SK-N-SH (cell line): Measurements from ENCODE around the gene PSME4. TPM values are rescaled to one million over a fixed set of nuclear protein-coding genes. Genes with fewer than 3 reads are reported as not detected.

ENCODE experiments used
- CTCF ChIA-PET: fragments of 300-600, 350-600 bp; formaldehyde crosslinking; extraction: SDS; loops from one replicate; lab custom pipeline; 2021; lab: Yijun Ruan, JAX
- POLR2A ChIA-PET: fragments of 350-600 bp; sonication (Branson Sonifier 250); formaldehyde crosslinking; extraction: SDS; loops from one replicate; lab custom pipeline; 2020; ENCODE audit warnings: antibody characterized with exemption, inconsistent platforms; lab: Yijun Ruan, JAX
- DNase-seq: peaks from one replicate; pipeline ENCODE4 v3.0.0; 2012
- H2AFZ ChIP-seq: fragments of 200-600 bp; sonication (generic); 2 replicates; pipeline ENCODE4 v1.8.1; 2016; ENCODE audit warnings: antibody characterized with exemption, mild to moderate bottlenecking, low read depth
- H3F3A ChIP-seq: fragments of 200-600 bp; sonication (generic); replicated peaks from 2 replicates; pipeline ENCODE3; 2016; ENCODE audit warnings: antibody characterized with exemption, mild to moderate bottlenecking; ENCODE audit not compliant: insufficient read depth
- H3K27ac ChIP-seq, 2 experiments: fragments of 200-500 bp in 1 of 2; fragments of 200-600 bp in 1 of 2; sonication (Bioruptor generic) in 1 of 2; sonication (generic), shearing (Covaris generic) in 1 of 2; 2 replicates each; pipeline versions ENCODE4 v1.5.1 to v1.6.1; 2014 to 2016; ENCODE audit warnings: low read depth in 2 of 2, inconsistent platforms in 1 of 2, low read length in 1 of 2, mild to moderate bottlenecking in 1 of 2, mixed read lengths in 1 of 2
- H3K27me3 ChIP-seq: fragments of 200-600 bp; sonication (generic), shearing (Covaris generic); 2 replicates; pipeline ENCODE4 v1.6.1; 2016; ENCODE audit warnings: mixed run types; ENCODE audit not compliant: insufficient read depth
- H3K36me3 ChIP-seq, 2 experiments: fragments of 200-500 bp in 1 of 2; fragments of 200-600 bp in 1 of 2; sonication (Bioruptor generic) in 1 of 2; sonication (generic) in 1 of 2; replicated peaks in 1 of 2; 2 replicates each; pipeline versions ENCODE3 to v1.5.1; 2014 to 2016; ENCODE audit warnings: low read length in 1 of 2, mild to moderate bottlenecking in 1 of 2; ENCODE audit not compliant: insufficient read depth in 2 of 2, control insufficient read depth in 1 of 2
- H3K4me1 ChIP-seq, 2 experiments: fragments of 200-500 bp in 1 of 2; fragments of 200-600 bp in 1 of 2; sonication (Bioruptor generic) in 1 of 2; sonication (generic), shearing (Covaris generic) in 1 of 2; 2 replicates each; pipeline versions ENCODE4 v1.5.1 to v1.6.1; 2014 to 2016; ENCODE audit warnings: low read depth in 1 of 2, low read length in 1 of 2, mixed run types in 1 of 2; ENCODE audit not compliant: insufficient read depth in 2 of 2, control insufficient read depth in 1 of 2
- H3K4me2 ChIP-seq: fragments of 200-600 bp; sonication (generic), shearing (Covaris generic); 2 replicates; pipeline ENCODE4 v1.6.1; 2017; ENCODE audit warnings: mixed run types
- H3K4me3 ChIP-seq, 2 experiments: fragments of 200-500 bp in 1 of 2; fragments of 200-600 bp in 1 of 2; sonication (Bioruptor generic) in 1 of 2; sonication (generic), shearing (Covaris generic) in 1 of 2; 2 replicates each; pipeline versions ENCODE4 v1.5.1 to v1.8.1; 2014 to 2016; ENCODE audit warnings: low read depth in 2 of 2, inconsistent platforms in 1 of 2, low read length in 1 of 2, mild to moderate bottlenecking in 1 of 2, mixed read lengths in 1 of 2, moderate library complexity in 1 of 2
- H3K79me2 ChIP-seq: fragments of 200-600 bp; sonication (generic); 2 replicates; pipeline ENCODE4 v1.8.1; 2017; ENCODE audit warnings: mild to moderate bottlenecking; ENCODE audit not compliant: insufficient read depth
- H3K9ac ChIP-seq: fragments of 200-600 bp; sonication (generic); 2 replicates; pipeline ENCODE4 v1.6.1; 2017; ENCODE audit warnings: mixed run types
- H3K9me2 ChIP-seq: fragments of 200-600 bp; sonication (generic); 2 replicates; pipeline ENCODE4 v1.6.1; 2017; ENCODE audit warnings: mixed run types
- H3K9me3 ChIP-seq: fragments of 200-600 bp; sonication (generic); 2 replicates; pipeline ENCODE4 v1.6.1; 2017; ENCODE audit warnings: mixed run types, mild to moderate bottlenecking, moderate library complexity
- H4K20me1 ChIP-seq: fragments of 200-600 bp; sonication (generic); 2 replicates; pipeline ENCODE4 v1.6.1; 2017; ENCODE audit warnings: mild to moderate bottlenecking, mixed run types; ENCODE audit not compliant: insufficient read depth
- ELF1 ChIP-seq: IDR thresholded peaks from 2 replicates; pipeline ENCODE4 v1.4.0; 2012
- EP300 ChIP-seq, 2 experiments: IDR thresholded peaks; 2 replicates each; pipeline versions ENCODE4 v1.4.0 to v1.6.1; 2012; ENCODE audit warnings: borderline replicate concordance in 1 of 2, low read depth in 1 of 2, low read length in 1 of 2
- FOSL2 ChIP-seq: IDR thresholded peaks from 2 replicates; pipeline ENCODE4 v1.4.0; 2012; ENCODE audit warnings: low read depth, mild to moderate bottlenecking, moderate library complexity, borderline replicate concordance
- MXI1 ChIP-seq: IDR thresholded peaks from 2 replicates; pipeline ENCODE4 v1.6.1; 2012; ENCODE audit warnings: mild to moderate bottlenecking, low read depth, low read length, improper control_type of control experiment
- NFIC ChIP-seq: IDR thresholded peaks from 2 replicates; pipeline ENCODE4 v1.4.0; 2012; ENCODE audit warnings: borderline replicate concordance
- POLR2AphosphoS5 ChIP-seq: IDR thresholded peaks from 2 replicates; pipeline ENCODE4 v1.6.1; 2012; ENCODE audit warnings: low read depth, low read length
- RAD21 ChIP-seq: IDR thresholded peaks from 2 replicates; pipeline ENCODE4 v1.6.1; 2012; ENCODE audit warnings: mild to moderate bottlenecking, low read length
- RFX5 ChIP-seq: IDR thresholded peaks from 2 replicates; pipeline ENCODE4 v1.6.1; 2012; ENCODE audit warnings: mild to moderate bottlenecking, improper control_type of control experiment, low read length
- SMC3 ChIP-seq: IDR thresholded peaks from 2 replicates; pipeline ENCODE4 v1.6.1; 2012; ENCODE audit warnings: low read depth, low read length, improper control_type of control experiment
- YY1 ChIP-seq: IDR thresholded peaks from 2 replicates; pipeline ENCODE4 v1.4.0; 2012; ENCODE audit warnings: low read depth, mild to moderate bottlenecking
- WGBS: methylation state at CpG from one replicate; pipeline ENCODE4 v1.1.6; 2017; ENCODE audit warnings: low lambda C conversion rate; 5-methylcytosine and 5-hydroxymethylcytosine counted together
- polyA plus RNA-seq, 3 experiments: library from polyadenylated mRNA; depleted of rRNA; stranded (reverse); fragments of >200 nt; gene quantifications; 2 replicates each; pipeline ENCODE4 v1.2.3, GENCODE V29; 2012
- TF ChIP-seq, protein P1 (sequence below): IDR thresholded peaks from 2 replicates; pipeline ENCODE4 v1.4.0; 2012; ENCODE audit warnings: low read depth, borderline replicate concordance
- TF ChIP-seq, protein P2 (sequence below): IDR thresholded peaks from 2 replicates; pipeline ENCODE4; 2012
- TF ChIP-seq, protein P3 (sequence below): fragments of 150-350 bp; IDR thresholded peaks from 2 replicates; pipeline ENCODE4 v1.6.1; 2017; ENCODE audit warnings: antibody characterized with exemption, low read length, low read depth, borderline replicate concordance
- TF ChIP-seq, protein P4 (sequence below): fragments of 150-350 bp; IDR thresholded peaks from 2 replicates; pipeline ENCODE4 v1.6.1; 2016; ENCODE audit warnings: mild to moderate bottlenecking, low read depth, low read length
- TF ChIP-seq, protein P5 (sequence below): IDR thresholded peaks from 2 replicates; pipeline ENCODE4 v1.4.0; 2012; ENCODE audit warnings: low read depth
- TF ChIP-seq, protein P6 (sequence below): IDR thresholded peaks from 2 replicates; pipeline ENCODE4 v1.4.0; 2012; ENCODE audit warnings: low read depth, borderline replicate concordance

Gene PSME4
- polyA plus RNA-seq, 1 of the 3 experiments (the other 2 are of a cell fraction) = 12.8 TPM

DNA sequence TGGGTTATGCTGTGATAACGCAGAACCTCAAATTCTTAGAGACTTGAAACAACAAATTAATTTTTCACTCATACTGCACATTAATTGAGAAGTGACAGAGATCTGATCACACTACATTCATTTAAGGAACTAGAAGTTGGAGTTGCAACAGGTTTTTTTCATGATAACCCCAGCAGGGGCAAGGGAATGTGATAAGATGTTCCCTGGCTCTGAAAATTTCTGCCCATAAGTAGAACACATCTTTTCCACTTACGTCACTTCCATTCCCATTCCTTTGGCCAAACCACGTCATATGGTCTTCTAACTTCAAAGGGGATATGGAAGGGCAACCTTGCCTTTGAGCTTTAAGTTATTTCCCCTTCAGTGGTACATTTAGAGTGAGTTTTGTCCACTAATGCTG, 29.7 kb upstream of the PSME4 start:
- POLR2A ChIA-PET = no interaction called here
- no peak overlapping the region for H3K27ac ChIP-seq
- 88% methylated on average over 3 of the region's 3 CpGs for WGBS
- H3K9ac ChIP-seq = no peak overlapping the region
- DNase-seq = no peak
- H4K20me1 ChIP-seq = no peaks in the 10 kb centered on the region
- H3K27me3 ChIP-seq = no peaks in the 10 kb centered on the region
- TF ChIP-seq NFIC (no peak), YY1 (no peak), POLR2AphosphoS5 (no peak), FOSL2 (no peak), MXI1 (no peak), ELF1 (no peak), EP300 (IDR thresholded peaks at IDR 0.05; ENCODE audit: borderline replicate concordance in 1 of 2, low read depth in 1 of 2, low read length in 1 of 2) (no peak), RAD21 (no peak), RFX5 (no peak), SMC3 (no peak)
- TF ChIP-seq, protein P1, sequence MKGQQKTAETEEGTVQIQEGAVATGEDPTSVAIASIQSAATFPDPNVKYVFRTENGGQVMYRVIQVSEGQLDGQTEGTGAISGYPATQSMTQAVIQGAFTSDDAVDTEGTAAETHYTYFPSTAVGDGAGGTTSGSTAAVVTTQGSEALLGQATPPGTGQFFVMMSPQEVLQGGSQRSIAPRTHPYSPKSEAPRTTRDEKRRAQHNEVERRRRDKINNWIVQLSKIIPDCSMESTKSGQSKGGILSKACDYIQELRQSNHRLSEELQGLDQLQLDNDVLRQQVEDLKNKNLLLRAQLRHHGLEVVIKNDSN = no peak
- TF ChIP-seq, protein P2, sequence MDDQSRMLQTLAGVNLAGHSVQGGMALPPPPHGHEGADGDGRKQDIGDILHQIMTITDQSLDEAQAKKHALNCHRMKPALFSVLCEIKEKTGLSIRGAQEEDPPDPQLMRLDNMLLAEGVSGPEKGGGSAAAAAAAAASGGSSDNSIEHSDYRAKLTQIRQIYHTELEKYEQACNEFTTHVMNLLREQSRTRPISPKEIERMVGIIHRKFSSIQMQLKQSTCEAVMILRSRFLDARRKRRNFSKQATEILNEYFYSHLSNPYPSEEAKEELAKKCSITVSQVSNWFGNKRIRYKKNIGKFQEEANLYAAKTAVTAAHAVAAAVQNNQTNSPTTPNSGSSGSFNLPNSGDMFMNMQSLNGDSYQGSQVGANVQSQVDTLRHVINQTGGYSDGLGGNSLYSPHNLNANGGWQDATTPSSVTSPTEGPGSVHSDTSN = no peak
- TF ChIP-seq, protein P3, sequence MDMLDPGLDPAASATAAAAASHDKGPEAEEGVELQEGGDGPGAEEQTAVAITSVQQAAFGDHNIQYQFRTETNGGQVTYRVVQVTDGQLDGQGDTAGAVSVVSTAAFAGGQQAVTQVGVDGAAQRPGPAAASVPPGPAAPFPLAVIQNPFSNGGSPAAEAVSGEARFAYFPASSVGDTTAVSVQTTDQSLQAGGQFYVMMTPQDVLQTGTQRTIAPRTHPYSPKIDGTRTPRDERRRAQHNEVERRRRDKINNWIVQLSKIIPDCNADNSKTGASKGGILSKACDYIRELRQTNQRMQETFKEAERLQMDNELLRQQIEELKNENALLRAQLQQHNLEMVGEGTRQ = no peak
- TF ChIP-seq, protein P4, sequence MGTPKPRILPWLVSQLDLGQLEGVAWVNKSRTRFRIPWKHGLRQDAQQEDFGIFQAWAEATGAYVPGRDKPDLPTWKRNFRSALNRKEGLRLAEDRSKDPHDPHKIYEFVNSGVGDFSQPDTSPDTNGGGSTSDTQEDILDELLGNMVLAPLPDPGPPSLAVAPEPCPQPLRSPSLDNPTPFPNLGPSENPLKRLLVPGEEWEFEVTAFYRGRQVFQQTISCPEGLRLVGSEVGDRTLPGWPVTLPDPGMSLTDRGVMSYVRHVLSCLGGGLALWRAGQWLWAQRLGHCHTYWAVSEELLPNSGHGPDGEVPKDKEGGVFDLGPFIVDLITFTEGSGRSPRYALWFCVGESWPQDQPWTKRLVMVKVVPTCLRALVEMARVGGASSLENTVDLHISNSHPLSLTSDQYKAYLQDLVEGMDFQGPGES = no peak
- TF ChIP-seq, protein P5, sequence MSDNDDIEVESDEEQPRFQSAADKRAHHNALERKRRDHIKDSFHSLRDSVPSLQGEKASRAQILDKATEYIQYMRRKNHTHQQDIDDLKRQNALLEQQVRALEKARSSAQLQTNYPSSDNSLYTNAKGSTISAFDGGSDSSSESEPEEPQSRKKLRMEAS = no peak
- TF ChIP-seq, protein P6, sequence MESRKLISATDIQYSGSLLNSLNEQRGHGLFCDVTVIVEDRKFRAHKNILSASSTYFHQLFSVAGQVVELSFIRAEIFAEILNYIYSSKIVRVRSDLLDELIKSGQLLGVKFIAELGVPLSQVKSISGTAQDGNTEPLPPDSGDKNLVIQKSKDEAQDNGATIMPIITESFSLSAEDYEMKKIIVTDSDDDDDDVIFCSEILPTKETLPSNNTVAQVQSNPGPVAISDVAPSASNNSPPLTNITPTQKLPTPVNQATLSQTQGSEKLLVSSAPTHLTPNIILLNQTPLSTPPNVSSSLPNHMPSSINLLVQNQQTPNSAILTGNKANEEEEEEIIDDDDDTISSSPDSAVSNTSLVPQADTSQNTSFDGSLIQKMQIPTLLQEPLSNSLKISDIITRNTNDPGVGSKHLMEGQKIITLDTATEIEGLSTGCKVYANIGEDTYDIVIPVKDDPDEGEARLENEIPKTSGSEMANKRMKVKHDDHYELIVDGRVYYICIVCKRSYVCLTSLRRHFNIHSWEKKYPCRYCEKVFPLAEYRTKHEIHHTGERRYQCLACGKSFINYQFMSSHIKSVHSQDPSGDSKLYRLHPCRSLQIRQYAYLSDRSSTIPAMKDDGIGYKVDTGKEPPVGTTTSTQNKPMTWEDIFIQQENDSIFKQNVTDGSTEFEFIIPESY = no peak
- no peak overlapping the region for H2AFZ ChIP-seq
- no peak overlapping the region for H3K4me2 ChIP-seq
- H3K36me3 ChIP-seq = no peaks in the 10 kb centered on the region
- H3K4me1 ChIP-seq = no peaks in the 10 kb centered on the region; a peak in 1 of 4 replicates
- no peaks in the 10 kb centered on the region for H3K9me2 ChIP-seq
- no peak overlapping the region for H3K4me3 ChIP-seq
- H3K79me2 ChIP-seq = no peaks in the 10 kb centered on the region
- CTCF ChIA-PET = interaction anchor here (0.6 to 2.8 kb wide), 2 partner anchors 10 to 142 kb away, joined by 3 to 9 read pairs; no protein-coding TSS in a partner anchor
- H3K9me3 ChIP-seq = no peaks in the 10 kb centered on the region
- no peaks in the 10 kb centered on the region for H3F3A ChIP-seq
